ENCODE measurements around the gene PPP1R12B.
"Not testable (repeated sequence)": the region's sequence is repeated elsewhere in the genome, so short reads cannot be mapped to it uniquely, and the experiment has no call there.

Gene PPP1R12B

DNA sequence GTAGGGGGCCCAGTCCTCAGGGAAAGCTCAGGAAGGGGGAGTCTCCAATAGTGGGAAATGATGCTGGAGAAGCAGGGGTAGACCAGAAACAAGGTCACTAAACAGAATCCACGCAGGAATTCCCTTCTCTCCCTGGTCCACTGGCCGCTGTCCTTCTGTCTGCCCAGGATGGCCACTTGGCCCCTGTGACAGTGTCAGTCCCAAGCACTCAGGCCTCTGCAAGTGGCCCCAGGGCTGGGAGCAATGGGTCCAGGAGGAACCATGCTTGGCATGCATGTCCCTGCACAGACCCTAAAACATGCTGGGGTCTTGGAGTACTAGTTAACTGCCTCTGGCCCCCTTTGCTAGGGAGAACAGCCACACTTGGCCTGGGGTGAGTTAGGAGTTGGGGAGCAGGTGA is 271.5 kb downstream of the PPP1R12B start:
- DNase-seq: not testable (repeated sequence)

DNA sequence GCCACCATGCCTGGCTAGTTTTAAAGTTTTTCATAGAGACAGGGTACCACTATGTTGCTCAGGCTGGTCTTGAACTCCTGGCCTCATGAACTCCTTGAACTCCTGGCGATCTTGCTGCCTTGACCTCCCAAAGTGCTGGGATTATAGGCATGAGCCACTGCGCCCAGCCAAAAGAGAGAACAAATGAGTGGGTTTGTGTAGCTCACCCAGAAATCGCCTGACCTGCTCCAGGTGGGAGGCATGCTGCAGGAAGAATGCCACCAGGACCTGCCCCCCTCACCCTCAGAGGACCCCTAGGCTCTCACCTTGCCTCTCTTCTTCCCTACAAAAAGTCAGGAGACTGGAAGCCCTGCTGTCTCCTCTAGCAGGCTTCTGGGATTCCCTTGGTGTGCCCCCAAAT is 272.9 kb downstream of the PPP1R12B start:
- DNase-seq: no peak

DNA sequence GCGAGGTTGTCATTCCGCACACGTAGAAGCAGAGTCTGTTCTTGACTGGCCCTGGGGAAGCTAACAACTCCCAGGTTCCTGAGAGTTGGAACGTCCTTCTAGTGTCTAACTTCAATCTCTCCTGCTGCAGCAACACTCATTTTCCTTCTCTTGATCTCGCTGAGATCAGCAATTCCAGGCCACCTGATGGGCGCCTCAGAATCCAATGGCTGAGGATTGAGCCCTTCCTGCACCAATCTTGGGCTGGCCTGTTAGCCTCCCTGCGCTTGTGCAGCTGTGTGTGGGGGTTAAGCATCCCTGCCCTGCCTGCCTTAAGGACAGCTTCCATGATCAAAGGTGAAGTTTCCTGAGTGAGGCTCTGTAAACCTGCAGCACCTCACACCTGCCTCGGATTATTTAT is 273.9 kb downstream of the PPP1R12B start:
- no peak for DNase-seq

DNA sequence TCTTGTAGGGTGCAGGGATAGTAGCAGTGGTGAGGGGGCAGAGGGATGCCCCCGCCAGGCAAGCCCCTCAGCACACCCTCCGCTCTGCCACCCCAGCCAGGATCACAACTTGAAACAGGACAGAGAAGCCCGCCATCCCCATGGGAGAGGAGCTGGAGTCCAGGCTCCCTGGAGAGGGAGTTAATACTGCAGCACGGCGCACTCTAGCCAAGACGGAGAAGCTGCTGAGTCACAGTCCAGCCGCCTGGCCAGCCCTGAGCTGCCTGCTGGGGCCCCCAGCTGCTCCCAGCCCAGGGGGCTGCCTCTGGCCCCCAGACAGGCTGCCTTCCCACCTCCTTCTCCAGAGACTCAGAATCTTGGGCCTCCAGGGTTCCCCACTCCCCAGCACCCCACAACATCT is 274.6 kb downstream of the PPP1R12B start:
- DNase-seq: no peak

- not testable (repeated sequence) for DNase-seq
Measured at GRCh38 chr1:202623476-202623875, 275.0 kb downstream of the PPP1R12B start.

- DNase-seq: no peak
Measured at GRCh38 chr1:202624088-202624780, 275.7 kb downstream of the PPP1R12B start.

GRCh38 chr1:202624781-202625108 is 276.2 kb downstream of the PPP1R12B start:
- no peak for DNase-seq

DNA sequence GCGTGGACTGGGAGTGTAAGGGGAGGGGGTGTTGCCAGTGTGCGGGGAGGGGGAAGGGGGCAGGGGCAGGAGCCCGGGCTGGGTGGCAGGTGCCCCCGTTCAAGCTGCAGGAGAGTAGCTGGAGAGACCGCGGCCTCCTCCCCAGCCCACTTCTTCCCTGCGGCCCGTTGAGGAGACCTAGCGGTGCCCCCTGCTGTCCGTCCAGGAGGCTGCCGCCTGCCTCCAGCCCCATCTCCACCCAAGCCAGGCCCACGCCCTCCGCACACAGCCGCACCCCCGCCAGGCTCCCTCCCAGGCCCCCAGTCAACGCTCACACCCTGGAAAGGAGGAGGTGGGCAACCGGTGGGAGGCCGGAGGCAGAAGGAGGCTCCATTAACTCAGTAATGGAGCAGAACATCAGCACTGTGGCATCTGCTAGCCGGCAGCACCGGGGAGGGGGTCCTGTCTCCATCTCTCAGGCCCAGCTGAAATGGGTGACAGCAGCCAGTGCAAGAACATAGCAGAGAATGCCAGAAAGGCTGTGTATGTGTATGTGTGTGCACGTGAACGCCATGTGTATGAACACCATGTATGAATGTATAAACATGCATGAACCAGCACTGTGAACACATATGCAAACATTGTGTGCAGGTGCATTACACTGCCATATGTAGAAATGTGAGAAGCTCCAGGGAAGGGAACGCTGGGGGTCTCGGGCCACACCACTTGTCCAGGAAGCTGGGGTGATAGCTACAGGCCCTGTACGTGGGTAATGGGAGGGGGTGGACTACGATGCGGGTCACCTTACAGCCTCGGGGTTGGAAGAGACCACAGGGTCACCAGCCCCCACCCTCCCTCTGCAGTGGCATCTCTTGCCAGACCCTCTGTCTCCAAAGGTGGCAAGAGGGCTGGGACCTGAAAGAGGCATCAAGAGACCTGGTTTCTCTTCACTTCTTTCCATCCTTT is 277.2 kb downstream of the PPP1R12B start:
- DNase-seq: peak; percentile 28 to 40

DNA sequence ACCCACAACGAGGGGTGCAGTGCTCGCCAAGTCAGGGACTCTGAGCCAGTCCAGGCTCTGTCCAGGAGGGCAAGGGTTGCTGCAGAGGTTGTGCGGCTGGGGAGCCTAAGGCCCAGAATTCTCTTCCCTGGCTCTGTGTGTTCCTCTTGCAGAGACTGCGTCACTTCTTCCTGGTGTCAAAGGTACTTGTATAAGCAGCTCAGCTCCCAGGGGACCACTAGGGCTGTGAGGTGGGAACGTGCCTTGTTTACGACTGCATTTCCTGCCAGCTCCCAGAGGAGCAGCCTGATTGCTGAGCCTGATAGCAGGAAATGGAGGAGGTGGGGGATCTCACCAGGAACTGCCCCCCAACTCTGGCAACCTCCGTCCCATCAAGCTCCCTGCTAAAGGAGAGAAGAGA is 278.5 kb downstream of the PPP1R12B start:
- not testable (repeated sequence) for DNase-seq

DNA sequence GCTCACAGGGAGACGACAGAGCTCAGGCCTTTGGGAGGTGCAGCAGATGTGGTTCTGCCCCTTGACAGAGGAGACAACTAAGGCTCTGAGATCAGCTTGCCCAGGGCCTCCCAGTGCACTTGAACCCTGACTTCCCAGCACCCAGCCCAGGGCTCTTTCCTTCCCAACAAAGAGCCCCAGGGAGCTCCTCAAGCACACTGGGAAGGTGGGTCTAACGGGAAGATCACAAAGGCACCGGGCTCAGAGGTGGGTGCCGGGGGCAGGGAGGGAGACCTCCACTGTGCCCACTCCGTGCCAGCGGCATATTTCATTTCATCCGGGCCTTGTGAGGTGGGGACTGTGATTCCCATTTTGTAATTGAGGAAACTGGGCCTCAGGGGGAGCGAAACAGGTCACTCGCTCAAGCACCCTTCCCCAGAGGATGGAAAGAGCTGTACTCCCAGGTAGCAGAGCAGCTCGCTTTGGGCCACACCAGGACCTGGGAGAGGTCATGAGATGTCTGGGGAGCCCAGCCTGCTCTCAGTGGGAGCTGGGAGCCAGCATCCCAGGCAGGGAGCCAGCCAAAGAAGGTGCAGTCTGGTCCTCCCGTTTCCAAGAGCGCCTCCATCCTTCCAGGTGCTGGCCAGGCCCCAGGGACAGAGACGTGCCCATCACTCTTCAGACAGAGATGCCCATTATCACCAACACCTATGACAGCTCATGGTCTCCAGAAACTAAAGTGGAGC is 279.5 kb downstream of the PPP1R12B start:
- DNase-seq: no peak

GRCh38 chr1:202628646-202629215 is 280.2 kb downstream of the PPP1R12B start:
- DNase-seq: no peak

DNA sequence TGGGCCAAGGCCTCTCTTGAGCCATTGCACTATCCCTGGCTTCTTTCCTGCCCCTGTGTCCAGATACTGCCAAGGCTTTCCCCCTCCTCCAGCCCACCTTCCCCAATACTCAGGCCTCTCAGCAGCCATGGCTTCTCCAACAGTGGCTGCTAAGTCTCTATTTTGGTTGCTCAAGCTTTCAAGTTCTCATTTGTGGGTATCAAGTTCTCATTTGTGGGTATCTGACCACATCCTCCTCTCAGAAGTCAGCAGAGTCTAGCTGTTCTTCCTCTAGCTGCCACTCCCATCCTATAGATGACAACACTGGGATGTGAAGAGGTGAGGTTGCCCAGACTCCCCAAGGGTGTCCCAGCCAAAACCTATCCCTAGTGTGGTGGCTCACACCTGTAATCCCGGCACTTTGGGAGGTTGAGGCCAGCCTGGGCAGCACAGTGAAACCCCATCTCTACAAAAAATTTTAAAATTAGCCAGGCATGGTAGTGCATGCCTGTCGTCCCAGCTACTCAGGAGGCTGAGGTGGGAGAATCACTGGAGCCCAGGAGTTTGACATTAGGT is 280.8 kb downstream of the PPP1R12B start:
- DNase-seq: not testable (repeated sequence)

- DNase-seq: not testable (repeated sequence)
Measured at GRCh38 chr1:202630096-202630495, 281.6 kb downstream of the PPP1R12B start.

- DNase-seq: no peak
Measured at GRCh38 chr1:202630541-202630940, 282.0 kb downstream of the PPP1R12B start.

- DNase-seq: no peak
Measured at GRCh38 chr1:202631076-202631923, 282.8 kb downstream of the PPP1R12B start.

DNA sequence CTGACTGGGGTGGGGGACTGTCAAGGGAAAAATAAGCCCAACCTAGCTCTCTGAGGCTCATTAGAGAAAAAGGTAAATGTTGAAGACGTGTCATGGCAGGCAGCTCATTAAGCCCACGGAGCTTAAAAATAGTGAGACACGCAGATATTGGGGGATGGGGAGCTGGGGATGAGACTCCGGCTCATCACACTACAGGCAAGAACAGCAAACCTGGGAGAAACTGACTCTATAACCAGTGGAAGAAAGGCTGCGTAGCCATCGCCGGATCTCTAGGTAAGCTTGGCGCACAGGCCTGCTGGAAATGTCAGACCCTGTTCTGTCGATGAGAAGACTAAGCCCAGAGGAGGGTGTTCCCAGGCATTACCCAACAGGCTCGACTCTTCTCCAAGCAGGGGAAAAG is 283.7 kb downstream of the PPP1R12B start:
- DNase-seq: no peak

DNA sequence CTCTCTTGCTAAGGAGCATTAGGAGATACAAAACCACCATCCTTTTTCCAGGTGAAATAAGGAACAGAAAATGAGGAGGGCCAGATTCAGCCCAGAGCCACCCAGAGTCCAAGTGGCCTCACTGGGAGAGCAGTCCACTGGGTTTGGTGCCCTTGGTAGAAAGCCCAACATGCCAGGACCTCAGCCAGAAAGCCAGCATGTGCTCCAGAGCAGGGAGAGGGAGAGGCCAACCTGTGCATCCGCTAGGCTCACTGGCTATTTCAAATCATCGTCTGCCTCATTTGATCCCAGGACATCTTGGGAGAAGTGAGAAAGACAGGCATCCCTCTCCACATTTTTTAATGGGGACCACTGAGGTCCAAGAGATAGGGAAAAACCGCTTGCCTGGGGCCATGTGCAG is 287.7 kb downstream of the PPP1R12B start:
- DNase-seq: not testable (repeated sequence)

GRCh38 chr1:202637321-202638018 is 289.0 kb downstream of the PPP1R12B start:
- DNase-seq: not testable (repeated sequence)

GRCh38 chr1:202638019-202638700 is 289.7 kb downstream of the PPP1R12B start:
- no peak for DNase-seq

DNA sequence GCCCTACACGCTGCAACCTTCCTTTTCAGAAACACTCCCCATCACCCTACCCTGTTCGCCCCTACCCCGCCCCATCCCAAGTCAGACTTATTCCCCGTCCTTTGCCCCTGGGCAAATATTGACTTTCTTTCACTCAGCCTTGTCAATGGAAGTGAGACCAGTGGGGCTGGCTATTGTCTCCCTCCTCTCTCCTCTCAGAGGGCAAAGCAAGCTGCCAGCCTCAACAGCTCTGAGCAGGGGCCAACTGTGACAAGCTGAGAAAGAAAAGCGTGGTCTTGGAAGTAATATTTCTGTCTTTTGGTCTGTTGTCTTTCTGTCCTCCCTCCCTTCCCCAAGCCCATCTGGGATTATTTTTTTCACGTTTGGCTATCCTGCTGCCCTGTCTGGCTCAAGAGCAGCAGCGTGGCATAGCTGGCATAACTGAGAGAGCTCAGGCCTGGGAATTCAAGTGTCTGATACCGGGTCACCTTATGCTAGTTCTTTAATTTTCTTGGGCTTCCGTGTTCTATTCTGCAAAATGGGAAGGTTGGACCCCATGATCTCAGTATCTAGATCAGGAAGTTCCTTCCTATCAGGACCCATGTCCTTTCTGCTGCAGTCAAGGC is 290.3 kb downstream of the PPP1R12B start:
- DNase-seq: not testable (repeated sequence)

Measured in stimulated activated CD4-positive, alpha-beta T cell treated with anti-CD3 and anti-CD28 coated beads, Interleukin-4, amount 100 ng/mL, for 4 hours (primary cell).